Activated CD8-positive, alpha-beta memory T cell treated with anti-CD3 and anti-CD28 coated beads for 36 hours (primary cell): ENCODE measurements around the gene STARD9. TPM values are rescaled to one million over a fixed set of nuclear protein-coding genes. Genes with fewer than 3 reads are reported as not detected.
"Not testable (repeated sequence)": the region's sequence is repeated elsewhere in the genome, so short reads cannot be mapped to it uniquely, and the experiment has no call there.

Experiments used
- CTCF ChIA-PET: fragments of 350-600 bp; sonication (Branson Sonifier 250); formaldehyde crosslinking; loops from one replicate; lab custom pipeline; 2021; ENCODE audit warnings: antibody characterized with exemption; lab: Charles Lee
- POLR2A ChIA-PET: fragments of 350-600 bp; sonication (Branson Sonifier 250); formaldehyde crosslinking; loops from one replicate; lab custom pipeline; 2021; ENCODE audit warnings: antibody characterized with exemption; lab: Charles Lee
- total RNA-seq, 2 experiments: library from RNA; stranded (reverse); gene quantifications; one replicate each; pipeline ENCODE4 v1.2.3, GENCODE V29; 2021

The STARD9 gene
- 1 to 10 TPM; 5.5 to 6.3 TPM for total RNA-seq

DNA sequence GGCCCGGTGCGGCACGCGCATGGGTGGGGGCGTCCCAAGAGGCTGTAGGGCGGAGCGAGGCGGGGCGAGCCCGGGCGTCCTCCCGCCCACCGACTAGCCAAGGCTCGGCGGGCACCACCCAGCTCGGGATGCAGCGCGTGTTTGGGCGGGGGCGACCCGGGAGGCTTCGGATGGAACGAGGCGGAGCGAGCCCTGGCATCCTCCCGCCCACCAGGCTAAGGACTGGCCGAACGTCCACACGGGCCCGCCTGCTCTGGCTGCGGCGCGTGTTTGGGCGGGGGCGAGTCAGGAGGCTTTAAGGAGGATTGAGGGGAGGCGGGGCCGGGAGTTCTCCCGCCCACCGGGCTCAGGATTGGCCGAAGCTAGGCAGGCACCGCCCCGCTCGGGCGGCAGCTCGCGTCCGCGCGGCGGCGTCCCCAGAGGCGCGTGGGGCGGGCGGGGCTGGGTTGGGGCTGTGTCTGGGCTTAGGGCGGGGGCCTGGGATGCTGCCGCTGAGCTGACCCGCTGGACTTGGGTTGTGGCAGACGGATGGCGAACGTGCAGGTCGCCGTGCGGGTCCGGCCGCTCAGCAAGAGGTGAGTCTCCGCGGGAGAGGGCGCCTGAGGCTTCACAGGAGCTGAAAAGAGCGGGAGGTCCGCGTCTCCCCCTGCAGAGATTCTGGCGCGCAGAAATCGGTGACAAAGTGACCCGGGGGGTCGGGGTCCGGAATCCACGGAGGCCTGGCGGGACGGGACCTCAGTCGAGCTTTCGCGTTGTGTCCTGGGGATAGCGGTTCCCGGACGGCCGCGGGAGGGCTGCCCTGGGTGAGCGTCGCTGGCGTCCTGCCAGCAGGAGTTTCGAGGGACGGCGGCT is at the start of gene STARD9:
Gene STARD9 (plus strand): TSS at position 419 of the 852 bp plus-strand sequence. CDS start 110 bp downstream, at position 529.
- ChIA-PET POLR2A (interaction anchor here (0.9 to 1.6 kb wide), 4 partner anchors 14 to 160 kb away, joined by 3 to 15 read pairs (median 3); partner anchors contain the start of genes HAUS2 and LRRC57), CTCF (interaction anchor here (1.6 kb wide), 1 partner anchor 28 kb away, joined by 4 read pairs; the partner anchor contains the start of genes HAUS2 and LRRC57)

DNA sequence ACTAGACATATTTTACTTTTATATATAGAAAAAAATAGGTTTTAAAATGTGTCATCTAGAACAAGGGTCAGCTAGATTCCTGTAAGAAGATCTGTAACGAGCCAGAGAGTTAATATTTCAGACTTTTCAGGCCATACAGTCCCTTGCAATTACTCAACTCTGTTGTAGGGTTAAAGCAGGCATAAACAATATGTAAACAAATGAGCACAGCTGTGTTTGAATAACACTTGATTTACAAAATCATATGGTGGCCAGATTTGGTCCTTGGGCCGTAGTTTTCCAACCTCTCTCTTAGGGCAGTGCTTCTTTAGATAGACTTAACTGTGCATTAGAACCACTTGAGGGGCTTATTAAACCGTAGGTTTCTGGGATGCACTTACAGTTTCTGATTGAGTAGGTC is 46.4 kb upstream of the STARD9 start:
- ChIA-PET CTCF (no interaction called here), POLR2A (no interaction called here)

DNA sequence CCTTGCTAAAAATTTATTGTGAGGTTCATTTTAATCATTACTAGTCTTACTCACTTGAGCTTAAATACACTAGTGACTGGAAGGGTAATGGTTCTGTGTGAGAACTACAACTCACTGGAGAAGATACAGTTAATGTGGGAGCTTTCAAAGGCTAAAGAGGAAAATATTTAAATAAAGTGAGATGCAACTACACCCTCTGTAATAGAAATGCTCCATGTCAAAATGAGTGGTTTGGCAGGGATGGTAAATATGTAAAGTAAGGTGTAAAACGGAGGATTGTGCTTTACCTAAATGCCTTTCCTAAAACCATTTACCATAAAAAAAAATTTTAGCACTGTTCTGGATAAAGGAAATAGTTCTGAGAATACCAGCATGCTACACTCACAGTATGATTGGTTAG is 42.2 kb upstream of the STARD9 start:
- ChIA-PET CTCF (no interaction called here), POLR2A (interaction anchor here (1.2 kb wide), 1 partner anchor 42 kb away, joined by 3 read pairs; the partner anchor contains the start of gene ZNF106)

DNA sequence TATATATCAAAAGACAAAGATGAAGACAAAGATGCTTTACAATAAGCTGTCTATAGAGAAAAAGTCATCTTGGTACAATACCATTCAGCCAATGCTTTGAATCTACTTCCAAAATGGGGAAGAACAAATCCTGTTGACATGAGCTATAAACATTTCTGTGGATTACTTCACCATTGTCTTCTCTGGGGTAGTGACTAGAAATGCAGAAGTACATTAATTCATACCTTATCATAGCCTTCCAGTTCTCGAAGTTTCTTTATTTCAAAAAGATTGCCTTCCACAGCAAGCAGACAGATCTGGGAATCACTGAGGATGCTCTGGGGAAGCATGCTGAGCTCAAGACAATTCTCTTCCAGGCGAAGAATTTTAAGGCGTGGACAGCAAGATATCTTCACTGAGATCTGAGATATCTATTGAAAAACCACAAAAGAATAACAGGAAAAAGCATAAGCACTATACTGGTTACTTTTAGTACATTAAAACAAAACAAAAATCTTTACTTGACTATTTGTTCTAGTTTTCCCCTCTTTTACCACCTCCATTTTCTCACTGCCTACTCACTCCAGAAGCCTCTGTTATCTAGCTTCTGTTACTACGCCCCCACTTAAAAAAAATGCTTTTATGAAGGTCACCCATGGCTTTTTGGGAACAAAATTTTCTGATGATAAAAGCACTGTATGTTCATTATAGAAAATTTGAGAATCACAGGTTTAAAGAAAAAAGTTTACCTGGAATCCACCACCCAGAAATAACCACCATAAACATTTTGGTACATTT is 30.4 kb upstream of the STARD9 start:
- CTCF ChIA-PET: interaction anchor here (1.0 to 1.5 kb wide), 2 partner anchors 17 to 104 kb away, joined by 4 read pairs; no protein-coding TSS in a partner anchor
- POLR2A ChIA-PET: interaction anchor here (0.5 kb wide), 1 partner anchor 13 kb away, joined by 4 read pairs; no protein-coding TSS in a partner anchor

DNA sequence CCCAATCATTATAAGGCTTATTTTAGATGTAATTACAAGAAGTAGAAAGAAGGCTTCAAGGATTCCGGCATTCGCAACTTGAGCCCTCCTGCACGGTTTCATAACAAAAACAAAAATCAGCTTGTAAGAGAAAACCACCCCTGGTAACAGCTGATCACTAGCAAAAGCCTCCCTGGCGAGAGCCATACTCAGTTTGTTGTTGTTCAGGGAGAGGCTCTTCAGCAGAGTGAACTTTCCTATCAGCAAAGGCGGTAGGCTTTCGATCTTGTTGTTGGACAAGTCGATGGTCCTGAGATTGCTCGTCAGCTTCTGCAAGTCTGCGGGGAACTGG is 27.5 kb upstream of the STARD9 start:
- ChIA-PET POLR2A (interaction anchor here (0.6 to 1.8 kb wide), 5 partner anchors 28 to 370 kb away, joined by 3 to 15 read pairs (median 6); partner anchors contain the start of genes STARD9 and ZNF106), CTCF (interaction anchor here (0.7 to 1.5 kb wide), 2 partner anchors 12 to 27 kb away, joined by 3 to 4 read pairs; partner anchors contain the start of gene STARD9)

DNA sequence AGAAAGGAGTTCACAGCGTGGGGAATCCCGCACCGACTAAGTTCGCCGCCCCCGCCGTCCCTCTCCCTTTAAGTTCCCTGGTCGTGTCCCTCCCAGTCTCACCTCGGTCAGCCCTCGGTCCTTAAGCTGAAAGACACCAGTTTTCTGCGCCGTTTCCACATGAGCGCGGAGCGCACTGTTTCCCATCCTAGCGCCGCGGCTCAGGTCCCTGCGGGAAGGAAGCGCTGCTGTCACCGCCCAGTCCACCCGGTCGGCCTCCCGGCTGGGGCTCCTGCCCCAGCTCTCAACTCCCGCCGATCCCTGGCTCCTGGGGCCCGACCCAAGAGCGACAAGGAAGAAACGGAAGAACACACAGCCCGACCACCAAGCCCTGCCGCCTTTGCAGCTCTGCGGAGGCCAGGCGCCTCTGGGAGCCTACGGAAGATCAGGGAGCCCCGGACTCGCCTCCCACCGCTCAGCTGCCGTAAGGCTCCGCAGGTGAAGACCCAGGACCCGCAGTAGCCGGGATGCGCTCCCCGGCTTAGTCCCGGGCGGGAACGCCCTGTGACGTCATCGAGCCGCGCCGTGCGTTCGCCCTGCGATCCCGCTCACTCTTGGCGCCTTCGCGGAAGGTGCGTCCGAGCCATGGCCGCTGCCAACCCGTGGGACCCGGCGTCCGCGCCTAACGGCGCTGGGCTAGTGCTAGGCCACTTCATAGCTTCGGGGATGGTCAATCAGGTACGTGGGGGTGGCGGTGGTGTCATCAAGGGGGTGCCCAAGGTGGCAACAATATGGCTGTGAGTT is 27.0 kb upstream of the STARD9 start, which contains the start of the genes HAUS2 and LRRC57:
Gene HAUS2 (plus strand): TSS at position 590 of the 783 bp plus-strand sequence. CDS start 35 bp downstream, at position 625.
Gene LRRC57 (minus strand): TSS at position 545 of the 783 bp plus-strand sequence. CDS start 359 bp downstream, at position 186.
- ChIA-PET POLR2A (interaction anchor here (0.6 to 1.8 kb wide), 5 partner anchors 27 to 369 kb away, joined by 3 to 15 read pairs (median 6); partner anchors contain the start of genes STARD9 and ZNF106), CTCF (interaction anchor here (0.7 to 1.5 kb wide), 2 partner anchors 12 to 26 kb away, joined by 3 to 4 read pairs; partner anchors contain the start of gene STARD9)

DNA sequence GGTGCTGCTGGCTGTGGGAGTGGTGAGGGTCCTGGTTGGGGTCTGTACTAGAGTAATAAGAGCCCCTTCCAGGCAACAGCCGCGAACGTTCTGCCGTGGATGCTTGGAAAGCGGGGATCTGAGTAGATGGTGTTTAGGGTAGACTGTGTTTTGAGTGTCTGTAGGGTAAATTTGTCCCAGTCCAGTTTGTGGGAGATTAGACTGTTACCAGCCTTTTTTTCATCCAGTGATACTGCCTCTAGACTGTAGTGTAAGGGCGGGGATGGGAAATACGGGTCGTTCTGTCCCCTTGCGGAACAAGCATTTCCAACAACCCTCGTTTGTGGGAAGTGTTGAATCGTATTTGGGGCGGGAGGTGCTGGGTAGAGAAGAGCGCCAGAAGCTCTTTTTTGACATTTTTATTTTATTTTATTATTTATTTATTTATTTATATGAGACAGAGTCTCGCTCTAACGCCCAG is 26.3 kb upstream of the STARD9 start:
- POLR2A ChIA-PET: interaction anchor here (1.8 kb wide), 1 partner anchor 27 kb away, joined by 15 read pairs; the partner anchor contains the start of gene STARD9
- CTCF ChIA-PET: interaction anchor here (0.7 to 0.9 kb wide), 3 partner anchors 32 to 1692 kb away, joined by 3 read pairs; no protein-coding TSS in a partner anchor

DNA sequence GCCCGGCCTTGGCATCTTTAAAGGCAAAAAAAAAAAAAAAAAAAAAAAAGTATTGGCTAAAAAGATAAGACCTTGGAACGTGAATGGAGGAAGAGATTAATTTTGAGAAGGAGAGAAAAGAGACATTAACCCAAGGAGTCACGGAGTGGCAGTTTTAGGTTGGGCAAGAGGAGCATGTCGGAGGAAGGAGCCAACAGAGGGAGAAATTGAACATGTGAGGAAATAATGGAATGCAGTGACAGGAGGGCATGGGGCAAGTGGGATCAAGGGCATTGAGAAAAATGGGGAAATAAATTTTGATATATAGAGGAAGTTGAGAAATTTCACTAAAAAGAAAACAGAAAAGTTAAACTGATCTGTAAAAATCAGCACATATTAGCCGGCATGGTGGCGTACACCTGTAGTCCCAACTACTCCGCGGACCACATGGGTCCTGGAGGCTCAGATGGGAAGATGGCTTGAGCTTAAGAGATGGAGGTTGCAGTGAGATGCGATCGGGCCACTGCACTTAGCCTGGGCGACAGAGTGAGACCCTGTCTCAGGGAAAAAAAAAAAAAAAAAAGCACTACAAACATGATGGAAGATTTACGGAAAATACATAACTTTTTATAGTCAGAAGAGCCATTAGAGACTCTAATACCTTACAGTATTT is 25.5 kb upstream of the STARD9 start:
- CTCF ChIA-PET: interaction anchor here (0.7 to 0.9 kb wide), 5 partner anchors 31 to 1693 kb away, joined by 3 read pairs; no protein-coding TSS in a partner anchor
- POLR2A ChIA-PET: interaction anchor here (0.6 kb wide), 1 partner anchor 353 kb away, joined by 9 read pairs; no protein-coding TSS in a partner anchor

DNA sequence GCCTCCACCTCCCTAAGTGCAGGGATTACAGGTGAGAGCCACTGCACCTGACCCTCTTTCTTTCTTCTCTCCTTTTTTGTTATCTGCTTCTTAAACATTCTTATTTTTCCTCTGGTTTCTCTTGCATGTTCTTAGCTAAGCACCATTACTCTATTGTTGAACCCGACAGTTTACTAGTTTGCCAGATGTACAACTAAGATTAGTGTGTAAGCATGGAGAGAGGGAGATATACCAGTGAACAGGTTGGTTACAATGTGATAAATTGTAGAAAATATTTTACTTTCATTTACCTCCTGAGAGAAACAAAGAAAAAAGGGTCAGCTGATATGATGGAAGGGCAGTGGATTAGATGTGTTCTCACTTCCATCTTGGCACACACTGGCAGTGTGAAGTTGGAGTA is 21.9 kb upstream of the STARD9 start:
- ChIA-PET CTCF (interaction anchor here (0.6 to 1.3 kb wide), 2 partner anchors 43 to 64 kb away, joined by 3 read pairs; no protein-coding TSS in a partner anchor), POLR2A (interaction anchor here (0.6 kb wide), 1 partner anchor 31 kb away, joined by 5 read pairs; no protein-coding TSS in a partner anchor)

DNA sequence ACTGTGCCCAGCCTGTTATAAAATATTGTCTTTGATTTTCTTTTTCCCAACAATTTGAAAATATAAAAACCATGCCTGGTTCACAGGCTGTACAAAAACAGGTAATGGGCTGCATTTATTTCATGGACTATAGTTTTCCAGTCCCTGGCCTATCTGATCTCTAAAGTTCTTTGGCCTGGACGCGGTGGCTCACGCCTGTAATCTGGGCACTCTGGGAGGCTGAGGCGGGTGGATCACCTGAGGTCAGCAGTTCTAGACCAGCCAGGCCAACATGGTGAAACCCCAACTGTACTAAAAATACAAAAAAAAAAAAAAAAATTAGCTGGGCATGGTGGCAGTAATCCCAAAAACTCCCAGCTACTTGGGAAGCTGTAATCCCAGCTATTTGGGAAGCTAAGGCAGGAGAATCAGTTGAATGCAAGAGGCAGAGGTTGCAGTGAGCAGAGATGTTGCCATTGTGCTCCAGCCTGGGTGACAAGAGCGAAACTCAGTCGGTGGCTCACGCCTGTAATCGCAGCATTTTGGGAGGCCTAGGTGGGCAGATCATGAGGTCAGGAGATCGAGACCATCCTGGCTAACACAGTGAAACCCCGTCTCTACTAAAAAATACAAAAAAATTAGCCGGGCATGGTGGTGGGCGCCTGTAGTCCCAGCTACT is 18.7 kb upstream of the STARD9 start:
- POLR2A ChIA-PET: not testable (repeated sequence)
- CTCF ChIA-PET: interaction anchor here (0.9 kb wide), 1 partner anchor 11 kb away, joined by 4 read pairs; no protein-coding TSS in a partner anchor

DNA sequence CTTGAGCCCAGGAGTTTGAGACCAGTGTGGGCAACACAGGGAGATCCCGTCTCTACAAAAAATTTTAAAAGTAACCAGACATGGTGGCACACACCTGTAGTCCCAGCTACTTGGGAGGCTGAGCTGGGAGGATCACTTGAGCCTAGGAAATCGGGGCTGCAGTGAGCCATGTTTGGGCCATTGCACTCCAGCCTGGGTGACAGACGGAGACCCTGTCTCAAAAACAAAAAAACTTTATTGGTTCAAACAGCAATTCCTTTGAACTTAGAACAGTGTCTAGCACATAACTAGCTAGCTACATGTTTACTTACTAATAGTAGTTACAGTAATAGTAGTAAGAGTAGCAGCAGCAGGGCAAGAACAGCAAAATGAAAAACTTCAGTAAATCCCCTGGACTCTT is 16.7 kb upstream of the STARD9 start:
- POLR2A ChIA-PET: interaction anchor here (0.7 kb wide), 1 partner anchor 122 kb away, joined by 11 read pairs; no protein-coding TSS in a partner anchor
- CTCF ChIA-PET: no interaction called here

DNA sequence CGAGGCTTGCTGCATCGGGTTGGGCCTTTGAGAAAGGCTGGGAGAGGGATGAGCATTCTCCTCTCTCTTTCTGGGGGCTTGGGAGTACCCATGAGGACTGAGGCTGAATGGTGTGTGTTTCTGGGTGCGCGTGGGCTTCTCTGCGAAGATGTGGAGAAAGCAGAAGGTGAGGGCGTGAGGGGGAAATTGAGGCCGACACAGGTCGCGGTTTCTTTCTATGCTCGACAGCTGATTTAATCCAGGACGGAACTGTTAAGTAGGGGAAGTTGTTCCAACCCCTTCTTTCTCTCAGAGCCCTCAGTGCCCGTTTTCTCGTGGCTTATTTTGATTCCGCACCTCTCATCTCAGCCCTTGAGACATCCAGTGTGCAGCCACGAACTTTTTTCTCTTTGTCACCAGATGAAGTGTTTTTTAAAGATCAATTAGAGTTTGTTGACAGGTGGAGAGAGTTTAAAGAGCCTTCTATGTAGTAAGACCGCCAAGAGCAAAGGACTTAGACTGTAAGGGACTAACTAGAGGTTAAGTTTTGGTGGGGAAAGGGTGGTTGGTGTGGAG is 711 bp downstream of the STARD9 start:
- ChIA-PET CTCF (no interaction called here), POLR2A (interaction anchor here (0.9 to 1.6 kb wide), 4 partner anchors 15 to 160 kb away, joined by 3 to 15 read pairs (median 3); partner anchors contain the start of genes HAUS2 and LRRC57)

DNA sequence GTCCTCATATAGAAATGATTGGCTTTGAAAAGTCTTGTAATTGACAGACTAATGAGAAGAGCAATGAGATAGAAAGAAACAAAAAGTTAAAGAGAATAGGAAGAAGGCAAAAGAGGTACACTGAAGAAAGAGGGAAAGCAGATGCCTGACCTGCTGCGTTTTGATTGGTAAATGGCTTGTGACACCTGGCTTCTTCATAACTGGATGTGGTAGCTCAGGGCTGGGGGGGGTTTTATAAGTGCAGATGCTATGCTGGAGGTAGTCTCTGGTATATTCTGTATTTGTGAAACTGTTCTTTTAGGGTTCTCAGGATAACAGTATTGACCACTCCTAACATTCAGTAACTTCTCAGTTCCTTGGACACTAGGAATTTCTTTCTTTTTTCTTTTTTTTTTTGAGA is 1.4 kb downstream of the STARD9 start:
- ChIA-PET POLR2A (no interaction called here), CTCF (interaction anchor here (0.6 kb wide), 1 partner anchor 95 kb away, joined by 3 read pairs; no protein-coding TSS in a partner anchor)

DNA sequence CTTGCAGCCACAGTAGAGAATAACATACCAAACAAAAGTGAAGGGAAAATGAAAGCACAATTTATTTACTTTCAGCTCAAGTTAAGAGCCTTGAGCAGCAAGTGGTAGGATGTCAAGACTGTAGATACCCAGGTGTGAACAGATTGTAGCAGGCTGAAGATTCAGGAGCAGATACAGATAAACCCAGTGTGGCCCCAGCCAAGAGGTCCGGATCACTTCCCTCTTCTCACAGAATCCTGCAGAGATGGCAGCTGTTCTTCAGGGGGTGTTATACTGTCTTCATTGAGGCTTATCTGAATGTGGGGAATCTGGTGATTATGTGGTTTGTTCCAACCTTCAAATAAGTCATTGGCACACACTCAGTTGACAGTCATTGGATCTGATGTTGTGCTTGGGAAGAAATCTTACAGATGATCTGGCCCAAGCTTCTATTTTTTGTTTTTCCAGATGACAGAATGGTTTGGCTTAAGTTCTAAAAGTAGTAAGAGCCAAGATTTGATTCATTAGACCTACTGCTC is 2.2 kb downstream of the STARD9 start:
- ChIA-PET CTCF (no interaction called here), POLR2A (interaction anchor here (0.7 kb wide), 1 partner anchor 534 kb away, joined by 3 read pairs; no protein-coding TSS in a partner anchor)

DNA sequence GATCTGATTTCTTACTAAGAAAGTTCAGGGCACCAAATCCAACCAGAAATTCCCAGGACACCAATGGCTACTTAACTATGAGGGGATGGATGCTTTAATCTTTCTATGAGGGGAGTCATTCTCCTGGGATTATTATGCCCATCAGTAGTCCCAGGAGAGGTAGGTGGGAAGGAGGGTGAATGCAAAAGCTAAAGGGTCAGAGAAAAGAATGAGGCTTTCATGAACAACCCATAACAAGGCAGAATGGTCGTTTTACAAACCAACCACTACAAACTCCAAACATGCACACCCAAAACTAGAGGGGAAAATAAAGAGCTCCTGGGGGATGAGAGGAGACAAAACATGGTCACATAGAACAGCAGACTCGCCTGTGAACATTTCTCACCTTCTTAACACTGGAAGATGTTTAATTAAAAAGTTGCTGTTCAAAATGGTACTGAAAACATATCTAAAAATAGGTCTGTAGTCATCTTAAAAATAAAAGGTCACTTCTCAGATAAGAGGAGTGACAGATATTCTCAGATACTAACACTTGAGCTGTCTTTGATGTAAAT is 3.7 kb downstream of the STARD9 start:
- POLR2A ChIA-PET: no interaction called here
- CTCF ChIA-PET: no interaction called here
